ENCODE measurements around the gene EYA2. TPM values are rescaled to one million over a fixed set of nuclear protein-coding genes. Genes with fewer than 3 reads are reported as not detected.

EYA2 gene
- total and polyA plus RNA-seq, 2 donors from 2014 or later: 2.6 to 7.9 TPM

DNA sequence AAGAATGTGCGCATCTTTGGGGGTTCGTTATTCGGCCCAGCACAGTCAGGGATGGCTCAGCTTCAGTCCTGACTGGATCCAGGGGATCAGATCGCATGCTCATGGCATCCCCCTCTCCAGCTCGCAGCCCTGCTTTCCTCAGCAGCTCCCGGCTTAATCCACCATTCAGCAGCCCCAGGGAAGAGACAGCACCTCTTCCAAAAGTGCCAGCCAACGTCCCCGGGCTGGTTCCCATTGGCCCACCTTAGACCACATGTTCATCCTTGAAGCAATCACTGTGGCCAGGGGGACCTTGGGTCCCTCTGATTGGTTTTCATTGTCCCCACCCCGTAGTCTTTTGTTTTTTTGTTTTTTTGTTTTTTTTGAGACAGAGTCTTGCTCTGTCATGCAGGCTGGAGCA, 273.2 kb downstream of the EYA2 start:
- H3K4me1 ChIP-seq (ENCODE audit: control insufficient read depth in 2 of 3, insufficient read depth in 2 of 3, low read depth in 1 of 3, low read length in 3 of 3): no peaks in the 10 kb centered on the region

DNA sequence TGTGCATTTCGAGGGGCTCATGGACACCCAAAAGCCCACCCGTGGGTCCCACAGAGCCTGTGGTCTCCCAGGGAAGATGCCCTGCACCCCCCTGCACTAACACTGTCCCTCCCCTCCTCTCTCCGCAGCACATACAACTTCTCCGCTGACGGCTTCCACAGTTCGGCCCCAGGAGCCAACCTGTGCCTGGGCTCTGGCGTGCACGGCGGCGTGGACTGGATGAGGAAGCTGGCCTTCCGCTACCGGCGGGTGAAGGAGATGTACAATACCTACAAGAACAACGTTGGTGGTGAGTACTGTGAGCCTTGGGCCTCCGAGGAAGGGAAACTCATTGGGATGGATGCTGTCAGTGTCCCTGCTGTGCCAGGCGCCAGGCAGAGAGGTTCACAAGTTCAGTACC, 277.9 kb downstream of the EYA2 start:
- no peaks in the 10 kb centered on the region for H3K9me3 ChIP-seq (ENCODE audit: control insufficient read depth in 2 of 3, insufficient read depth in 1 of 3, low read length in 3 of 3)
- peaks cover 0 to 6% (median 4%) of the 10 kb centered on the region in 3 donors for H3K36me3 ChIP-seq (ENCODE audit: control insufficient read depth in 2 of 3, insufficient read depth in 3 of 3, low read length in 3 of 3)
- no peaks in the 10 kb centered on the region for H3K27me3 ChIP-seq (ENCODE audit: control insufficient read depth, insufficient read depth, low read length)
- FAIRE-seq (no peak), DNase-seq (no peak)
- intact Hi-C loops (cut with DNase I): no loop called here
- TF ChIP-seq, protein P1, sequence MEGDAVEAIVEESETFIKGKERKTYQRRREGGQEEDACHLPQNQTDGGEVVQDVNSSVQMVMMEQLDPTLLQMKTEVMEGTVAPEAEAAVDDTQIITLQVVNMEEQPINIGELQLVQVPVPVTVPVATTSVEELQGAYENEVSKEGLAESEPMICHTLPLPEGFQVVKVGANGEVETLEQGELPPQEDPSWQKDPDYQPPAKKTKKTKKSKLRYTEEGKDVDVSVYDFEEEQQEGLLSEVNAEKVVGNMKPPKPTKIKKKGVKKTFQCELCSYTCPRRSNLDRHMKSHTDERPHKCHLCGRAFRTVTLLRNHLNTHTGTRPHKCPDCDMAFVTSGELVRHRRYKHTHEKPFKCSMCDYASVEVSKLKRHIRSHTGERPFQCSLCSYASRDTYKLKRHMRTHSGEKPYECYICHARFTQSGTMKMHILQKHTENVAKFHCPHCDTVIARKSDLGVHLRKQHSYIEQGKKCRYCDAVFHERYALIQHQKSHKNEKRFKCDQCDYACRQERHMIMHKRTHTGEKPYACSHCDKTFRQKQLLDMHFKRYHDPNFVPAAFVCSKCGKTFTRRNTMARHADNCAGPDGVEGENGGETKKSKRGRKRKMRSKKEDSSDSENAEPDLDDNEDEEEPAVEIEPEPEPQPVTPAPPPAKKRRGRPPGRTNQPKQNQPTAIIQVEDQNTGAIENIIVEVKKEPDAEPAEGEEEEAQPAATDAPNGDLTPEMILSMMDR (IDR thresholded peaks at IDR 0.05; ENCODE audit: borderline replicate concordance, extremely low read depth, insufficient read depth): no peak
- H3K9ac ChIP-seq (ENCODE audit: low read length in 3 of 3): no peak overlapping the region
- H3K4me3 ChIP-seq (ENCODE audit: low read length in 3 of 3): no peak overlapping the region
- no peak overlapping the region for H3K27ac ChIP-seq (ENCODE audit: low read depth in 2 of 2, low read length in 2 of 2)
- no peaks in the 10 kb centered on the region for H3K4me1 ChIP-seq (ENCODE audit: control insufficient read depth in 2 of 3, insufficient read depth in 2 of 3, low read depth in 1 of 3, low read length in 3 of 3)

More for the DNA sequence above, 273.2 kb downstream of the EYA2 start:
- FAIRE-seq (no peak), DNase-seq (no peak)
- Histone ChIP-seq H3K9ac (ENCODE audit: low read length in 3 of 3) (no peak overlapping the region), H3K4me3 (ENCODE audit: low read length in 3 of 3) (no peak overlapping the region), H3K27ac (ENCODE audit: low read depth in 2 of 2, low read length in 2 of 2) (no peak overlapping the region), H3K27me3 (ENCODE audit: control insufficient read depth, insufficient read depth, low read length) (no peaks in the 10 kb centered on the region), H3K9me3 (ENCODE audit: control insufficient read depth in 2 of 3, insufficient read depth in 1 of 3, low read length in 3 of 3) (no peaks in the 10 kb centered on the region), H3K36me3 (ENCODE audit: control insufficient read depth in 2 of 3, insufficient read depth in 3 of 3, low read length in 3 of 3) (peaks cover 0 to 3% (median 0%) of the 10 kb centered on the region in 3 donors)
- TF ChIP-seq, protein P1 (IDR thresholded peaks at IDR 0.05; ENCODE audit: borderline replicate concordance, extremely low read depth, insufficient read depth): no peak
- intact Hi-C loops (cut with DNase I): no loop called here

DNA sequence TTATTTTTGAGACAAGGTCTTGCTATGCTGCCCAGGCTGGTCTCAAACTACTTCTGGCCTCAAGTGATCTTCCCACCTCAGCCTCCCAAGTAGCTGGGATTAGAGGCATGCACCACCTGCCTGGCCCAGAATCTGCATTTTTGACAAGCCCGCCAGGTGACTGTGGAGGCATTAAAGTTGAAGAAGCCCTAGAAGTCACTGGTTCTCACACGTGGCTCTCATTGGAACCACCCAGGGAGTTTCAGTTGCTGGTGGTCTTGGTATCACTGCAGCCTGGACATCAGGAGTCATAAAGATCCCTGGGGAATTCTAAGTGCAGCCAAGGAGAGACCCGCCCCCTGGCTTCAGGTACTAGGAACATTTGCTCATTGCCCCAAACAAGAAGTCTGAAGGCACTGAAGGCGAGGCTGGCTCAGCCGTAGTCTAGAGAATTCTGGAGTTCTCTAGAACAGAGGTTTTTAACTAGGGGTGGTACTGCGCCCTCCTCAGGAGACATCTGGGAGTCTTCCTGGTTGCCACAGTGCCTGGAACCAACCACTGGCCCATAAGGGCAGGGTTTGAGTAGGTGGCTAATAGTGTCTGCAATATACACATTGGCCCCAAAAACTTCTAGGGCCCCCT, 279.1 kb downstream of the EYA2 start:
- no peaks in the 10 kb centered on the region for H3K27me3 ChIP-seq (ENCODE audit: control insufficient read depth, insufficient read depth, low read length)
- no peaks in the 10 kb centered on the region for H3K4me1 ChIP-seq (ENCODE audit: control insufficient read depth in 2 of 3, insufficient read depth in 2 of 3, low read depth in 1 of 3, low read length in 3 of 3)
- DNase-seq (no peak), FAIRE-seq (no peak)
- no peak overlapping the region for H3K9ac ChIP-seq (ENCODE audit: low read length in 3 of 3)
- intact Hi-C loops (cut with DNase I): no loop called here
- H3K27ac ChIP-seq (ENCODE audit: low read depth in 2 of 2, low read length in 2 of 2): no peak overlapping the region
- H3K36me3 ChIP-seq (ENCODE audit: control insufficient read depth in 2 of 3, insufficient read depth in 3 of 3, low read length in 3 of 3): peaks cover 0 to 6% (median 4%) of the 10 kb centered on the region in 3 donors
- H3K9me3 ChIP-seq (ENCODE audit: control insufficient read depth in 2 of 3, insufficient read depth in 1 of 3, low read length in 3 of 3): no peaks in the 10 kb centered on the region
- TF ChIP-seq, protein P1 (IDR thresholded peaks at IDR 0.05; ENCODE audit: borderline replicate concordance, extremely low read depth, insufficient read depth): no peak
- H3K4me3 ChIP-seq (ENCODE audit: low read length in 3 of 3): no peak overlapping the region

All from kidney (tissue), 14 donors.